Neural cell (in vitro differentiated cells): Measurements from ENCODE around the gene MBTD1. TPM values are rescaled to one million over a fixed set of nuclear protein-coding genes. Genes with fewer than 3 reads are reported as not detected.
"Not testable (repeated sequence)": the region's sequence is repeated elsewhere in the genome, so short reads cannot be mapped to it uniquely, and the experiment has no call there.

Source experiments
- H2AFZ ChIP-seq: fragments of 200-600, 300-800 bp; sonication (generic), shearing (Covaris generic); 2 replicates; pipeline ENCODE4 v1.6.0; 2014; ENCODE audit warnings: low read depth, mild to moderate bottlenecking, antibody characterized with exemption, low read length, moderate library complexity
- H3F3A ChIP-seq: fragments of 200-600 bp; shearing (Covaris generic); 2 replicates; pipeline ENCODE4 v1.6.1; 2016; ENCODE audit warnings: mild to moderate bottlenecking, moderate library complexity, mixed read lengths, antibody characterized with exemption, low read length; ENCODE audit not compliant: insufficient read depth, poor library complexity, severe bottlenecking
- H3K27ac ChIP-seq: fragments of 200-600, 300-800 bp; sonication (generic), shearing (Covaris generic); 2 replicates; pipeline ENCODE4 v1.5.1; 2014; ENCODE audit warnings: mild to moderate bottlenecking, low read length, moderate library complexity
- H3K27me3 ChIP-seq: fragments of 300-800, 200-600 bp; sonication (generic), shearing (Covaris generic); 2 replicates; pipeline ENCODE4 v1.6.0; 2014; ENCODE audit warnings: mild to moderate bottlenecking, low read depth, low read length, moderate library complexity; ENCODE audit not compliant: insufficient read depth
- H3K36me3 ChIP-seq: fragments of 300-800, 200-600 bp; sonication (generic), shearing (Covaris generic); 2 replicates; pipeline ENCODE4 v1.5.1; 2014; ENCODE audit warnings: mild to moderate bottlenecking, antibody characterized with exemption, low read length, moderate library complexity; ENCODE audit not compliant: insufficient read depth
- H3K4me2 ChIP-seq: fragments of 300-800, 200-600 bp; sonication (generic), shearing (Covaris generic); 2 replicates; pipeline ENCODE4 v1.6.0; 2014; ENCODE audit warnings: mild to moderate bottlenecking, low read length
- H3K4me3 ChIP-seq: fragments of 300-800, 200-600 bp; sonication (generic), shearing (Covaris generic); 2 replicates; pipeline ENCODE4 v1.5.1; 2014; ENCODE audit warnings: mild to moderate bottlenecking, low read length, moderate library complexity
- H3K79me2 ChIP-seq: fragments of 200-600 bp; shearing (Covaris generic); replicated peaks from 2 replicates; pipeline ENCODE4 v1.6.0; 2014; ENCODE audit warnings: mild to moderate bottlenecking, low read length, moderate library complexity; ENCODE audit not compliant: insufficient read depth
- H3K9ac ChIP-seq: fragments of 300-800, 200-600 bp; sonication (generic), shearing (Covaris generic); 2 replicates; pipeline ENCODE4 v1.6.1; 2016; ENCODE audit warnings: mild to moderate bottlenecking, low read length, mixed read lengths
- H3K9me2 ChIP-seq: fragments of 200-600 bp; shearing (Covaris generic); 2 replicates; pipeline ENCODE4 v1.6.1; 2016; ENCODE audit warnings: mild to moderate bottlenecking, low read length, mixed read lengths; ENCODE audit not compliant: insufficient read depth
- H3K9me3 ChIP-seq: fragments of 200-600, 300-800 bp; sonication (generic), shearing (Covaris generic); 2 replicates; pipeline ENCODE4 v1.6.1; 2016; ENCODE audit warnings: mild to moderate bottlenecking, mixed run types, low read length, moderate library complexity, mixed read lengths
- H4K20me1 ChIP-seq: fragments of 200-600 bp; shearing (Covaris generic); 2 replicates; pipeline ENCODE4 v1.6.1; 2016; ENCODE audit warnings: mild to moderate bottlenecking, mixed run types; ENCODE audit not compliant: insufficient read depth
- EP300 ChIP-seq: fragments of 450-650 bp; conservative IDR thresholded peaks from 2 replicates; pipeline ENCODE4 v1.6.1; 2014; ENCODE audit warnings: antibody characterized with exemption, mild to moderate bottlenecking, moderate library complexity; ENCODE audit not compliant: poor library complexity, severe bottlenecking
- EZH2 ChIP-seq: fragments of 200-600, 300-800 bp; shearing (Covaris generic), sonication (generic); IDR thresholded peaks from 2 replicates; pipeline ENCODE4 v1.6.1; 2014; ENCODE audit warnings: antibody characterized with exemption, low read length, borderline replicate concordance, mild to moderate bottlenecking; ENCODE audit not compliant: insufficient read depth, poor library complexity, severe bottlenecking
- MXI1 ChIP-seq: fragments of 450-650 bp; conservative IDR thresholded peaks from 2 replicates; pipeline ENCODE4 v1.6.1; 2014; ENCODE audit warnings: antibody characterized with exemption, mild to moderate bottlenecking; ENCODE audit not compliant: poor library complexity, severe bottlenecking
- POLR2AphosphoS5 ChIP-seq: IDR thresholded peaks from 2 replicates; pipeline ENCODE4 v1.6.1; 2012
- RAD21 ChIP-seq: fragments of 450-650 bp; conservative IDR thresholded peaks from 2 replicates; pipeline ENCODE4 v1.6.1; 2014; ENCODE audit warnings: antibody characterized with exemption, mild to moderate bottlenecking, moderate library complexity
- SMC3 ChIP-seq: fragments of 450-650 bp; conservative IDR thresholded peaks from 2 replicates; pipeline ENCODE4 v1.6.1; 2014; ENCODE audit warnings: antibody characterized with exemption, mild to moderate bottlenecking, moderate library complexity; ENCODE audit not compliant: poor library complexity
- TAF1 ChIP-seq: IDR thresholded peaks from 2 replicates; pipeline ENCODE4 v1.6.1; 2012; ENCODE audit warnings: low read depth
- polyA plus RNA-seq: library from polyadenylated mRNA; depleted of rRNA; stranded (reverse); fragments of >200 nt; gene quantifications from 2 replicates; pipeline ENCODE4 v1.2.3, GENCODE V29; 2014
- TF ChIP-seq, protein P1 (sequence below): fragments of 450-650 bp; IDR thresholded peaks from 2 replicates; pipeline ENCODE4 v1.5.1; 2014; ENCODE audit warnings: antibody characterized with exemption, mild to moderate bottlenecking, moderate library complexity; ENCODE audit not compliant: poor library complexity, severe bottlenecking
- TF ChIP-seq, protein P2 (sequence below): IDR thresholded peaks from 2 replicates; pipeline ENCODE4 v1.6.1; 2012; ENCODE audit warnings: borderline replicate concordance

The MBTD1 gene
- polyA plus RNA-seq, 1 donor from 2014 or later: 70.0 TPM

DNA sequence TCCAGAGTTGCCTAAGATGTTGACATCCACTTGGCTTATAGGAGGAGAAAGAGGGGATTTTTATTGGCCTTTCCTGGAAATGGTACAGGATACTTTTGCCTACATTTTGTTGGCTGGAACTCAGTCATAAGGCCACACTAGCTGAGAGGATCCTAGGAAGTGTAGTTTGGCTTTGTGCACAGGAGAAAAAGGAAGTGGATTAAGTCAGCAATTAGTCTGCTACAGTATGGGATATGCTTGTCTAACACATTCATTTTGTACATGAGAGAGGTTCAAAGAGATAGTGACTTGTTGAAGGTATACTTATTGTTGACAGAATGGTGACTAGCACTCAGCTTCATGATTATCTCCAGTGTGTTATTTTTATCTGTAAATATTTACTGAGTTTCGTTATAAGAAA is 10.8 kb upstream of the MBTD1 start:
- no peak overlapping the region for H3K27ac ChIP-seq
- no peaks in the 10 kb centered on the region for H3K9me3 ChIP-seq
- H2AFZ ChIP-seq: no peak overlapping the region
- no peak overlapping the region for H3K4me2 ChIP-seq
- peaks cover 9% of the 10 kb centered on the region for H3K79me2 ChIP-seq
- H3K27me3 ChIP-seq: no peaks in the 10 kb centered on the region
- no peaks in the 10 kb centered on the region for H3K36me3 ChIP-seq
- no peaks in the 10 kb centered on the region for H3K9me2 ChIP-seq
- no peaks in the 10 kb centered on the region for H4K20me1 ChIP-seq
- no peak overlapping the region for H3K9ac ChIP-seq
- no peaks in the 10 kb centered on the region for H3F3A ChIP-seq
- no peak overlapping the region for H3K4me3 ChIP-seq
- no peak for TF ChIP-seq POLR2AphosphoS5
- TF ChIP-seq SMC3: no peak
- TF ChIP-seq, protein P1, sequence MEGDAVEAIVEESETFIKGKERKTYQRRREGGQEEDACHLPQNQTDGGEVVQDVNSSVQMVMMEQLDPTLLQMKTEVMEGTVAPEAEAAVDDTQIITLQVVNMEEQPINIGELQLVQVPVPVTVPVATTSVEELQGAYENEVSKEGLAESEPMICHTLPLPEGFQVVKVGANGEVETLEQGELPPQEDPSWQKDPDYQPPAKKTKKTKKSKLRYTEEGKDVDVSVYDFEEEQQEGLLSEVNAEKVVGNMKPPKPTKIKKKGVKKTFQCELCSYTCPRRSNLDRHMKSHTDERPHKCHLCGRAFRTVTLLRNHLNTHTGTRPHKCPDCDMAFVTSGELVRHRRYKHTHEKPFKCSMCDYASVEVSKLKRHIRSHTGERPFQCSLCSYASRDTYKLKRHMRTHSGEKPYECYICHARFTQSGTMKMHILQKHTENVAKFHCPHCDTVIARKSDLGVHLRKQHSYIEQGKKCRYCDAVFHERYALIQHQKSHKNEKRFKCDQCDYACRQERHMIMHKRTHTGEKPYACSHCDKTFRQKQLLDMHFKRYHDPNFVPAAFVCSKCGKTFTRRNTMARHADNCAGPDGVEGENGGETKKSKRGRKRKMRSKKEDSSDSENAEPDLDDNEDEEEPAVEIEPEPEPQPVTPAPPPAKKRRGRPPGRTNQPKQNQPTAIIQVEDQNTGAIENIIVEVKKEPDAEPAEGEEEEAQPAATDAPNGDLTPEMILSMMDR: no peak
- no peak for TF ChIP-seq EP300
- no peak for TF ChIP-seq EZH2
- TF ChIP-seq TAF1: no peak
- no peak for TF ChIP-seq RAD21
- TF ChIP-seq MXI1: no peak
- TF ChIP-seq, protein P2, sequence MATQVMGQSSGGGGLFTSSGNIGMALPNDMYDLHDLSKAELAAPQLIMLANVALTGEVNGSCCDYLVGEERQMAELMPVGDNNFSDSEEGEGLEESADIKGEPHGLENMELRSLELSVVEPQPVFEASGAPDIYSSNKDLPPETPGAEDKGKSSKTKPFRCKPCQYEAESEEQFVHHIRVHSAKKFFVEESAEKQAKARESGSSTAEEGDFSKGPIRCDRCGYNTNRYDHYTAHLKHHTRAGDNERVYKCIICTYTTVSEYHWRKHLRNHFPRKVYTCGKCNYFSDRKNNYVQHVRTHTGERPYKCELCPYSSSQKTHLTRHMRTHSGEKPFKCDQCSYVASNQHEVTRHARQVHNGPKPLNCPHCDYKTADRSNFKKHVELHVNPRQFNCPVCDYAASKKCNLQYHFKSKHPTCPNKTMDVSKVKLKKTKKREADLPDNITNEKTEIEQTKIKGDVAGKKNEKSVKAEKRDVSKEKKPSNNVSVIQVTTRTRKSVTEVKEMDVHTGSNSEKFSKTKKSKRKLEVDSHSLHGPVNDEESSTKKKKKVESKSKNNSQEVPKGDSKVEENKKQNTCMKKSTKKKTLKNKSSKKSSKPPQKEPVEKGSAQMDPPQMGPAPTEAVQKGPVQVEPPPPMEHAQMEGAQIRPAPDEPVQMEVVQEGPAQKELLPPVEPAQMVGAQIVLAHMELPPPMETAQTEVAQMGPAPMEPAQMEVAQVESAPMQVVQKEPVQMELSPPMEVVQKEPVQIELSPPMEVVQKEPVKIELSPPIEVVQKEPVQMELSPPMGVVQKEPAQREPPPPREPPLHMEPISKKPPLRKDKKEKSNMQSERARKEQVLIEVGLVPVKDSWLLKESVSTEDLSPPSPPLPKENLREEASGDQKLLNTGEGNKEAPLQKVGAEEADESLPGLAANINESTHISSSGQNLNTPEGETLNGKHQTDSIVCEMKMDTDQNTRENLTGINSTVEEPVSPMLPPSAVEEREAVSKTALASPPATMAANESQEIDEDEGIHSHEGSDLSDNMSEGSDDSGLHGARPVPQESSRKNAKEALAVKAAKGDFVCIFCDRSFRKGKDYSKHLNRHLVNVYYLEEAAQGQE: no peak

DNA sequence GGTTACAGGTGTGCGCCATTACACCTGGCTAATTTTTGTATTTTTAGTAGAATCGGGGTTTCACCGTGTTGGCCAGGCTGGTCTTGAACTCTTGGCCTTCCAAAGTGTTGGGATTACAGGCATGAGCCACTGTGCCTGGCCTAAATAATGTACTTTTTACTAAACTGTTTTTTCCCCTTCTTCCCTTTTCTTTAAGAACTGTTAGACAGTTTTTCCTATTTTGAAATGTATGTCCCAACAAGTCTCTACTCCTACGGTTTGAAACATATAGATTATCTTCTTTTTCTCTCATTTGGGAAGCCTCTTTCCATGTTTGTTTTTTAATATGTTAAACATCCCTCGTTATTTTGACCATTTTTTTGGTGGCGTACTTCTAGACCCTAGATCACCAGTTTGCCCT is 10.1 kb upstream of the MBTD1 start:
- Histone ChIP-seq H3F3A (no peaks in the 10 kb centered on the region), H3K4me3 (no peak overlapping the region), H3K9me2 (no peaks in the 10 kb centered on the region), H3K36me3 (no peaks in the 10 kb centered on the region), H4K20me1 (no peaks in the 10 kb centered on the region), H3K9ac (no peak overlapping the region), H2AFZ (no peak overlapping the region), H3K4me2 (no peak overlapping the region), H3K9me3 (no peaks in the 10 kb centered on the region), H3K79me2 (peaks cover 9% of the 10 kb centered on the region), H3K27me3 (no peaks in the 10 kb centered on the region), H3K27ac (no peak overlapping the region)
- TF ChIP-seq TAF1: no peak

DNA sequence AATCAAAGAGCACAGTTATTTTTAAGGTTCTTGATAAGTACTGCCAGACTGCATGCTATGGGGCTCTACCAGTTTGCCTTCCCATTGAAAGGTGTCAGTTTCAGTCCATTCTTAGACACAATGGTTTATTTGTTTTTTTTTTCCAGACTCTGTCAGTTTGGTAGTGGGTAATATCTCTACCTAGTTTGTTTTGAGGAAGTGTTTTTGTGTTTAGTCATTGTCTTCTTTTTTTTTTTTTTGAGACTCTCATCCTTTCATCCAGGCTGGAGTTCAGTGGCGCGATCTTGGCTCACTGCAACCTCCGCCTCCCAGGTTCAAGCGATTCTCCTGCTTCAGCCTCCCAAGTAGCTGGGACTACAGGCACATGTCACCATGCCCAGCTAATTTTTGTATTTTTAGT is 4.6 kb upstream of the MBTD1 start:
- not testable (repeated sequence) for H3K4me2 ChIP-seq, H3K27ac ChIP-seq, H2AFZ ChIP-seq, H3K9ac ChIP-seq, H3K4me3 ChIP-seq, H3K9me3 ChIP-seq, H4K20me1 ChIP-seq, H3K27me3 ChIP-seq, H3K9me2 ChIP-seq, H3F3A ChIP-seq, H3K36me3 ChIP-seq
- H3K79me2 ChIP-seq: peaks cover 28% of the 10 kb centered on the region
